GM12874 (cell line): ENCODE results near the gene TYK2.

Source experiments
- CTCF ChIP-seq: IDR thresholded peaks from 2 replicates; pipeline ENCODE4 v1.5.1; 2011; ENCODE audit warnings: low read depth, mild to moderate bottlenecking, control low read depth, low read length, moderate library complexity; ENCODE audit not compliant: insufficient read depth

Gene TYK2

GRCh38 chr19:10361569-10362011 is 18.8 kb downstream of the TYK2 start:
- no peak for TF ChIP-seq CTCF

GRCh38 chr19:10356431-10356830 is 23.9 kb downstream of the TYK2 start:
- no peak for TF ChIP-seq CTCF

- no peak for TF ChIP-seq CTCF
Measured at GRCh38 chr19:10353793-10354391, 26.5 kb downstream of the TYK2 start.

- no peak for TF ChIP-seq CTCF
Measured at GRCh38 chr19:10352764-10353671, 27.4 kb downstream of the TYK2 start.

- no peak for TF ChIP-seq CTCF
Measured at GRCh38 chr19:10346509-10346908, 33.9 kb downstream of the TYK2 start.

GRCh38 chr19:10344780-10345179 is 35.6 kb downstream of the TYK2 start:
- TF ChIP-seq CTCF = no peak

- TF ChIP-seq CTCF = no peak
Measured at GRCh38 chr19:10343495-10343894, 36.9 kb downstream of the TYK2 start.
